ENCODE data around the gene NXT2. TPM values are rescaled to one million over a fixed set of nuclear protein-coding genes. Genes with fewer than 3 reads are reported as not detected.

The NXT2 gene
- total and polyA plus RNA-seq, 4 donors: 3.5 to 10.0 (median 4.8) TPM

DNA sequence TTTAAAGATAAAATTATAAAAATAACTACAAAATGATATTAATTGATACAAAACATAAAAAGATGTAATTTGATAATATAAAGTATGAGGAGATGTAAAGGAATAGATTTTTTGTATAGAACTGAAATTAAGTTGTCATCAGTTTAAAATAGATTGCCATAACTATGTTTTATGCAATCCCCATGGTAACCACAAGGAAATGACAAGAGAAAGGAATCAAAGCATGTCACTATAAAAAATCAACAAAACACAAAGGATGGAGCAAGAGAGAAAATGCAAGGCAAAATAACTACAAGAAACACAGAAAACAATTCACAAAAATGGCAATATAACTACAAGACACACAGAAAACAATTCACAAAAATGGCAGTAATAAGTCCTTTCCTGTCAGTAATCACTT, 27.7 kb upstream of the NXT2 start:
- TF ChIP-seq FOXA1 (IDR thresholded peaks at IDR 0.05) (no peak), TAF1 (conservative IDR thresholded peaks at IDR 0.05) (no peak), SP1 (IDR thresholded peaks at IDR 0.05) (no peak), FOXA2 (IDR thresholded peaks at IDR 0.05) (no peak), JUND (IDR thresholded peaks at IDR 0.05) (no peak), HNF4G (IDR thresholded peaks at IDR 0.05) (no peak), HNF4A (conservative IDR thresholded peaks at IDR 0.05) (no peak), GABPA (IDR thresholded peaks at IDR 0.05 in 1 of 2, conservative IDR thresholded peaks at IDR 0.05 in 1 of 2) (no peak)
- TF ChIP-seq, protein P1, sequence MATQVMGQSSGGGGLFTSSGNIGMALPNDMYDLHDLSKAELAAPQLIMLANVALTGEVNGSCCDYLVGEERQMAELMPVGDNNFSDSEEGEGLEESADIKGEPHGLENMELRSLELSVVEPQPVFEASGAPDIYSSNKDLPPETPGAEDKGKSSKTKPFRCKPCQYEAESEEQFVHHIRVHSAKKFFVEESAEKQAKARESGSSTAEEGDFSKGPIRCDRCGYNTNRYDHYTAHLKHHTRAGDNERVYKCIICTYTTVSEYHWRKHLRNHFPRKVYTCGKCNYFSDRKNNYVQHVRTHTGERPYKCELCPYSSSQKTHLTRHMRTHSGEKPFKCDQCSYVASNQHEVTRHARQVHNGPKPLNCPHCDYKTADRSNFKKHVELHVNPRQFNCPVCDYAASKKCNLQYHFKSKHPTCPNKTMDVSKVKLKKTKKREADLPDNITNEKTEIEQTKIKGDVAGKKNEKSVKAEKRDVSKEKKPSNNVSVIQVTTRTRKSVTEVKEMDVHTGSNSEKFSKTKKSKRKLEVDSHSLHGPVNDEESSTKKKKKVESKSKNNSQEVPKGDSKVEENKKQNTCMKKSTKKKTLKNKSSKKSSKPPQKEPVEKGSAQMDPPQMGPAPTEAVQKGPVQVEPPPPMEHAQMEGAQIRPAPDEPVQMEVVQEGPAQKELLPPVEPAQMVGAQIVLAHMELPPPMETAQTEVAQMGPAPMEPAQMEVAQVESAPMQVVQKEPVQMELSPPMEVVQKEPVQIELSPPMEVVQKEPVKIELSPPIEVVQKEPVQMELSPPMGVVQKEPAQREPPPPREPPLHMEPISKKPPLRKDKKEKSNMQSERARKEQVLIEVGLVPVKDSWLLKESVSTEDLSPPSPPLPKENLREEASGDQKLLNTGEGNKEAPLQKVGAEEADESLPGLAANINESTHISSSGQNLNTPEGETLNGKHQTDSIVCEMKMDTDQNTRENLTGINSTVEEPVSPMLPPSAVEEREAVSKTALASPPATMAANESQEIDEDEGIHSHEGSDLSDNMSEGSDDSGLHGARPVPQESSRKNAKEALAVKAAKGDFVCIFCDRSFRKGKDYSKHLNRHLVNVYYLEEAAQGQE (IDR thresholded peaks at IDR 0.05): no peak
- Histone ChIP-seq H3K9ac (ENCODE audit: low read depth in 1 of 2, low read length in 2 of 2) (no peak overlapping the region), H3K4me1 (ENCODE audit: control insufficient read depth in 4 of 4, insufficient read depth in 4 of 4, low read length in 3 of 4) (no peaks in the 10 kb centered on the region), H3K4me3 (ENCODE audit: low read depth in 1 of 3, low read length in 3 of 3) (no peak overlapping the region), H3K36me3 (ENCODE audit: control insufficient read depth in 4 of 4, insufficient read depth in 3 of 4, low read depth in 1 of 4, low read length in 3 of 4) (no peaks in the 10 kb centered on the region), H3K27me3 (ENCODE audit: control insufficient read depth in 4 of 4, insufficient read depth in 4 of 4, low read length in 3 of 4) (no peaks in the 10 kb centered on the region), H3K9me3 (ENCODE audit: control insufficient read depth in 4 of 4, low read length in 3 of 4) (no peaks in the 10 kb centered on the region), H3K27ac (ENCODE audit: low read depth in 1 of 2, low read length in 2 of 2) (no peak overlapping the region)
- DNase-seq (ENCODE audit: low spot score): no peak

DNA sequence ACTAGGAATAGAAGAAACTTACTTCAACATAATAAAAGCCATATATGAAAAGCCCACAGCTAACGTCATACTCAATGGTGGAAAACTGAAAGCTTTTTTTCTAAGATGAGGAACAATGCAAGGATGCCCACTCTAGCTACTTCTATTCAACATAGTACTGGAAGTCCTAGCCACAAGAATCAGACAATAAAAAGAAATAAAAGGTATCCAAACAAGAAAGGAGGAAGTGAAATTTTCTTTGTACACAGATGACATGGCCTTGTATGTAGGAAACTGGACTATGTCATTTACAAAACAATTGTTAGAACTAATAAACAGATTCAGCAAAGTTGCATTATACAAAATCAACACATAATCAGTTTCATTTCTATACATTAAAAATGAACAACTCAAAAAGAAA, 25.5 kb upstream of the NXT2 start:
- TF ChIP-seq EGR1 (IDR thresholded peaks at IDR 0.05; ENCODE audit: low read depth in 2 of 2): no peak
- TF ChIP-seq, protein P2, sequence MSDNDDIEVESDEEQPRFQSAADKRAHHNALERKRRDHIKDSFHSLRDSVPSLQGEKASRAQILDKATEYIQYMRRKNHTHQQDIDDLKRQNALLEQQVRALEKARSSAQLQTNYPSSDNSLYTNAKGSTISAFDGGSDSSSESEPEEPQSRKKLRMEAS (IDR thresholded peaks at IDR 0.05): no peak
- TF ChIP-seq, protein P3, sequence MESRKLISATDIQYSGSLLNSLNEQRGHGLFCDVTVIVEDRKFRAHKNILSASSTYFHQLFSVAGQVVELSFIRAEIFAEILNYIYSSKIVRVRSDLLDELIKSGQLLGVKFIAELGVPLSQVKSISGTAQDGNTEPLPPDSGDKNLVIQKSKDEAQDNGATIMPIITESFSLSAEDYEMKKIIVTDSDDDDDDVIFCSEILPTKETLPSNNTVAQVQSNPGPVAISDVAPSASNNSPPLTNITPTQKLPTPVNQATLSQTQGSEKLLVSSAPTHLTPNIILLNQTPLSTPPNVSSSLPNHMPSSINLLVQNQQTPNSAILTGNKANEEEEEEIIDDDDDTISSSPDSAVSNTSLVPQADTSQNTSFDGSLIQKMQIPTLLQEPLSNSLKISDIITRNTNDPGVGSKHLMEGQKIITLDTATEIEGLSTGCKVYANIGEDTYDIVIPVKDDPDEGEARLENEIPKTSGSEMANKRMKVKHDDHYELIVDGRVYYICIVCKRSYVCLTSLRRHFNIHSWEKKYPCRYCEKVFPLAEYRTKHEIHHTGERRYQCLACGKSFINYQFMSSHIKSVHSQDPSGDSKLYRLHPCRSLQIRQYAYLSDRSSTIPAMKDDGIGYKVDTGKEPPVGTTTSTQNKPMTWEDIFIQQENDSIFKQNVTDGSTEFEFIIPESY (IDR thresholded peaks at IDR 0.05): no peak
- TF ChIP-seq RXRA (IDR thresholded peaks at IDR 0.05): no peak
- TF ChIP-seq FOXA2 (IDR thresholded peaks at IDR 0.05): no peak
- TF ChIP-seq, protein P4, sequence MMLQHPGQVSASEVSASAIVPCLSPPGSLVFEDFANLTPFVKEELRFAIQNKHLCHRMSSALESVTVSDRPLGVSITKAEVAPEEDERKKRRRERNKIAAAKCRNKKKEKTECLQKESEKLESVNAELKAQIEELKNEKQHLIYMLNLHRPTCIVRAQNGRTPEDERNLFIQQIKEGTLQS (IDR thresholded peaks at IDR 0.05): no peak
- TF ChIP-seq TAF1 (conservative IDR thresholded peaks at IDR 0.05): no peak
- TF ChIP-seq RAD21 (IDR thresholded peaks at IDR 0.05): no peak
- TF ChIP-seq YY1 (IDR thresholded peaks at IDR 0.05): no peak
- TF ChIP-seq JUND (IDR thresholded peaks at IDR 0.05): no peak
- TF ChIP-seq HNF4A (conservative IDR thresholded peaks at IDR 0.05): no peak
- TF ChIP-seq FOXA1 (IDR thresholded peaks at IDR 0.05): no peak
- no peak for TF ChIP-seq GABPA (IDR thresholded peaks at IDR 0.05 in 1 of 2, conservative IDR thresholded peaks at IDR 0.05 in 1 of 2)
- Histone ChIP-seq H3K27me3 (ENCODE audit: control insufficient read depth in 4 of 4, insufficient read depth in 4 of 4, low read length in 3 of 4) (no peaks in the 10 kb centered on the region), H3K36me3 (ENCODE audit: control insufficient read depth in 4 of 4, insufficient read depth in 3 of 4, low read depth in 1 of 4, low read length in 3 of 4) (no peaks in the 10 kb centered on the region), H3K9me3 (ENCODE audit: control insufficient read depth in 4 of 4, low read length in 3 of 4) (no peaks in the 10 kb centered on the region), H3K27ac (ENCODE audit: low read depth in 1 of 2, low read length in 2 of 2) (no peak overlapping the region), H3K4me3 (ENCODE audit: low read depth in 1 of 3, low read length in 3 of 3) (no peak overlapping the region), H3K9ac (ENCODE audit: low read depth in 1 of 2, low read length in 2 of 2) (no peak overlapping the region), H3K4me1 (ENCODE audit: control insufficient read depth in 4 of 4, insufficient read depth in 4 of 4, low read length in 3 of 4) (no peaks in the 10 kb centered on the region)
- WGBS: 74% methylated on average over 1 of the region's 1 CpG
- DNase-seq (ENCODE audit: low spot score): no peak

Measured in liver (tissue), 9 donors.